ENCODE data around the gene TJP1.
"Not testable (repeated sequence)": the region's sequence is repeated elsewhere in the genome, so short reads cannot be mapped to it uniquely, and the experiment has no call there.

Gene TJP1

DNA sequence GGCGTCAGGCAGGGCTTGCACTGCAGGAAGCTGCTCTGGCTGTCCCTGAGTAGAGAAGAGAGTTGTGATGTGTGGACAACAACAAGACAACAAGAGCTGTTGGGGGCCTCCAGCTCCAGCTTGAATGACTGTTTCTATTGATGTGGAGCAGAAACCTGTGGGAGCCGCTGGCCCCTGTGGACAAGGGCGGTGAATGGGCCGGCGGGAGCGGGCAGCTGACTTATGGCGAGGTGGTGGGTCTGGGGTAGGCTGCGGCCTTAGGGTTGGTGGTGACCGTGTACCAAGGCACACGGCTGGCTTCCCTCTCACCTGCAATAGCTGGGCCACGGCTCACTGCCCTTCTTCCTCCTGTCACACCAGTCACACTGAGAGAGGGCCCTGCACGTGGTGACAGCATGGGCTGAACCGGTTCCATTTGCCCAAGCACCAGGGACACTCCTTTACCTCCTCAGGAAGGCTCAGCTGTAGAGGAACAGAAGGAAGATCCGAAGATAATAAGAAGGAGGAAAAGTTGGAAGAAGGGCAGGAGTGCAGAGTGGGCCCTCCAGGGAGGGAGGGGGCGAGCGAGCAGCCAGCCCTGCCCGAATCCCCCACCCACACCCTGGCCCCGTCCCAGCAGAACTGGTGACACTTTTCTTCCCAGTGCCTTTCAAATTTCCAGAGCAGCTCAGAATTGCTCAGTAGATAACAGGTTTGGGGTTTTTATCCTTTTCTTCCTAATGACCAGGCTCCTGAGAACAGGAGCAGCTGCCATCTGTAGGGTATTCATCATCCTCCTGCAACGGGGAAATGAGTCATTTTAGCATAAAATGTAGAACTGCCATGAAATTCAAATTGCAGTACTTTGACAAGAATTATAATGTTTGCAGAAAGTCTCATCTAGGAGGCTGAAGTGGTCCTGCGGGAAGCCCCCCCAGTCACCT lies 136.9 kb downstream of the TJP1 start:
- H3K27me3 Mint-ChIP-seq: no peaks in the 10 kb centered on the region
- H3K27ac Mint-ChIP-seq: no peak overlapping the region
- H3K4me3 Mint-ChIP-seq: no peak overlapping the region
- H3K9me3 Mint-ChIP-seq: no peaks in the 10 kb centered on the region
- no peaks in the 10 kb centered on the region for H3K4me1 Mint-ChIP-seq (ENCODE audit: low read depth)
- H3K36me3 Mint-ChIP-seq (ENCODE audit: low read depth): no peaks in the 10 kb centered on the region

DNA sequence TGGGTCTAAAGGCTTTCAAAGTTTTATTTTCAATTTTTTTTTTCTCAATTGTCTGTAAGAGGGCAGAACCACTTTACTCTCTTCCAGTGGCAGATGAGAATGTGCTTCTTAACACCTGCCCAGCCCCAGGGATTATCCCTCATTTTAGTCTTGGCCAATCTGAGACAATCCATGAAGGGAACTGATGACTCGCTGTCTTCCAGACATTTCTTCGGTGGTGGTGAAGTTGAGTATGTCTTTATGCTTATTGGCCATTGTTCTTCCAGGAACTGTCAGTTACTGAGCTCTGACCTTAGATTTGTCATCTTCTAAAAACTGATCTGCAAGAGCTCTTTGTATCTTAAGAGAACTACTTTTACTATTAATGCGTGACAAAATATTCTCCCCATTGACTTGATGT lies 139.5 kb downstream of the TJP1 start:
- Mint-ChIP-seq H3K27ac (no peak overlapping the region), H3K4me1 (ENCODE audit: low read depth) (no peaks in the 10 kb centered on the region), H3K4me3 (no peak overlapping the region)

DNA sequence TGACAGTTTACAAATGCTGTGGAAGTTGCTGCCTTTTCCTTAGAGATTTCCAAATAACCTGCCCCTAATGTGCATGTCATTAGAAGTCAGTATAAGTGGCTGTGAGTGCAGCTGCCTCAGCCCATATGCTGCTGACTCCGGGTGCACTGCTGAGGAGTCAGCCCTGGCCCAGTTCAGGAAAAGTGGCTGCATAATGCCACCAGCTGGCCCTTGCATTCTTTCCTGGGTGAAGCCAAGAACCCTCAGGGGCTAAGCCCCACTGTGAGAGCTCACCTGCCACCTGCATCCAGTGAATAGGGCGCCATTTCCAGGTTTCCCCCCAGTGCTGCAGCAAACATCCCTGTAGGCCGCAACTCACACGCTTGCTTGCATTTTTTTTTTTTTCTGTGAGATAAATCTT lies 139.9 kb downstream of the TJP1 start:
- H3K4me1 Mint-ChIP-seq (ENCODE audit: low read depth): no peaks in the 10 kb centered on the region
- H3K36me3 Mint-ChIP-seq (ENCODE audit: low read depth): no peaks in the 10 kb centered on the region
- no peak overlapping the region for H3K27ac Mint-ChIP-seq
- no peaks in the 10 kb centered on the region for H3K9me3 Mint-ChIP-seq
- no peak overlapping the region for H3K4me3 Mint-ChIP-seq
- peaks cover 9% of the 10 kb centered on the region for H3K27me3 Mint-ChIP-seq

More for the DNA sequence above, 139.5 kb downstream of the TJP1 start:
- no peaks in the 10 kb centered on the region for H3K9me3 Mint-ChIP-seq
- no peaks in the 10 kb centered on the region for H3K36me3 Mint-ChIP-seq (ENCODE audit: low read depth)
- peaks cover 5% of the 10 kb centered on the region for H3K27me3 Mint-ChIP-seq

DNA sequence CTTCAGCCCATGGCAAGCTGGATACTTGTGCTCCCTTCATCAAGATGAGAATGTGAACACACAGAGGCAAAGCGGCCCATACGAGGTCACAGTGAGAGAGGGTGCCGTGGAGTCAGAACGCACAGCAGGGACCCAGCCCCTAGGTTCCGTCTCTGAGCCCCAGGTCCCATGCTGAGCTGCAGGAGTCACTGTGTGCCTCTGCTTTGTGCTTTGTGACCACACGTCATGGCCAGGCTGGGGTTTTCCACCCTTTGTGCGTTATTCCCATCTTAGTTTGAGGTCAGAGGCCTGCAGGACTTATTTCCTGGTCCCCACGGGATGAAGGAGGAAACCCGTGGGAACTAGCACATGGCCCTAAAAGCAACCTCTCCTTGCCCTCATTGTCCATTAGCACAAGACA lies 140.3 kb downstream of the TJP1 start:
- Mint-ChIP-seq H3K9me3 (no peaks in the 10 kb centered on the region), H3K4me1 (ENCODE audit: low read depth) (no peaks in the 10 kb centered on the region), H3K27ac (no peak overlapping the region), H3K36me3 (ENCODE audit: low read depth) (no peaks in the 10 kb centered on the region), H3K27me3 (peaks cover 14% of the 10 kb centered on the region), H3K4me3 (no peak overlapping the region)

DNA sequence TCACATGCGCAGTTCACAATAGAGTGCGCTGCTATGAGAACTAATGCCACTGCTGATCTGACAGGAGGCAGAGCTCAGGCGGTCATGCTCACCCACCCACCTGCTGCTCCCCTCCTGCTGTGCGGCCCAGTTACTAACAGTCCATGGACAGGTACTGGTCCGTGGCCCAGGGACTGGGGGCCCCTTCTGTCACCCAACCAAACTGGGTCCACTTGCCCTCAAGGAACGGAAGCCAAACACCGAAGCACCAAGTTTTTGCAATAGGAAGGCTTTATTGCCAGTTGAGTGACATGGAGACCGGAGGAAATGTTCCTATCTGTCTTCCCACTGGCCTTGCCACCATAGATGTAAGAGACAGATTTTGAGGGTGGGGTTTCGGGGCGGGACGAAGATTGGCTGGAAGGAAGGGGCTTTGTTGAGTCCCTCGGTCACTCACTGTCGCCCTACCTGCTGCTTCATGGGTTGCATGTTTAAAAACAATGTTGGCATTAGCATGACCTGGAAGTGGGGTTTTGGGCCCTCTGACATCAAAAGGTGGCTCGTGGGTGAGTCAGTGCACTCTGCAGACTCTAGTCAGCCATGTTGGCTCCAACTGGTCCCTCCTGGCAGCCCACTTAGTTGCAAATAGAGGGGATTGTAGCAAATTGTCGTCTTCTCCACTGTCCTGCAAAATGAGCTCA lies 141.0 kb downstream of the TJP1 start:
- Mint-ChIP-seq H3K4me1 (ENCODE audit: low read depth) (no peaks in the 10 kb centered on the region), H3K9me3 (no peaks in the 10 kb centered on the region), H3K27ac (no peak overlapping the region), H3K27me3 (peaks cover 18% of the 10 kb centered on the region), H3K4me3 (no peak overlapping the region), H3K36me3 (ENCODE audit: low read depth) (no peaks in the 10 kb centered on the region)

DNA sequence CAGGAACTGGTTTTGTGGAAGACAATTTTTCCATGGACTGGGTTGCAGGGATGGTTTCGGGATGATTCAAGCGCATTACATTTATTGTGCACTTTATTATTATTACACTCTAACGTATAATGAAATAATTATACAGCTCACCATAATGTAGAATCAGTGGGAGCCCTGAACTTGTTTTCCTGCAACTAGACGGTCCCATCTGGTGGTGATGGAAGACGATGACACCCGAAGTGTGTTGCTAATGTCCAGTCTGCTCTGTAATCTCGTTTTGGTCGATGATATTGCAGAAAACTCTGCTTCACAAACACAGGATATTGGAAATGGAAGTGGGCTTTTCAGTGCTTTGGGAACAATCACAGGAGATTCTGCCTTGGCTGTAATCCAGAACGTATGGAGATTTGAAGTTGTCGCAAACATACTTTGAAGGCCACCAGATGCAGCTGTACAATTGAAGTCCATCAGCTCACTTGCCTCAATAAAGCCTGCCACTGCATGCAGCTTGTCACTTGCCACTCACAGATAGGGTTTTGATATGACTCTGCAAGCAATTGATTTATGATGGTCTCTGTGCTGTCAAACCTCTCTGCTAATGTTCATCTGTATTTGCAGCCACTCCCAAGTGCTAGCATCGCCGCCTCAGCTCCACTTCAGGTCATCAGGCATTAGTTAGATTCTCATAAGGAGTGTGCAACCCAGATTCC lies 141.7 kb downstream of the TJP1 start:
- H3K27ac Mint-ChIP-seq: no peak overlapping the region
- peaks cover 19% of the 10 kb centered on the region for H3K27me3 Mint-ChIP-seq
- no peaks in the 10 kb centered on the region for H3K4me1 Mint-ChIP-seq (ENCODE audit: low read depth)
- H3K9me3 Mint-ChIP-seq: no peaks in the 10 kb centered on the region
- H3K36me3 Mint-ChIP-seq (ENCODE audit: low read depth): no peaks in the 10 kb centered on the region
- no peak overlapping the region for H3K4me3 Mint-ChIP-seq

DNA sequence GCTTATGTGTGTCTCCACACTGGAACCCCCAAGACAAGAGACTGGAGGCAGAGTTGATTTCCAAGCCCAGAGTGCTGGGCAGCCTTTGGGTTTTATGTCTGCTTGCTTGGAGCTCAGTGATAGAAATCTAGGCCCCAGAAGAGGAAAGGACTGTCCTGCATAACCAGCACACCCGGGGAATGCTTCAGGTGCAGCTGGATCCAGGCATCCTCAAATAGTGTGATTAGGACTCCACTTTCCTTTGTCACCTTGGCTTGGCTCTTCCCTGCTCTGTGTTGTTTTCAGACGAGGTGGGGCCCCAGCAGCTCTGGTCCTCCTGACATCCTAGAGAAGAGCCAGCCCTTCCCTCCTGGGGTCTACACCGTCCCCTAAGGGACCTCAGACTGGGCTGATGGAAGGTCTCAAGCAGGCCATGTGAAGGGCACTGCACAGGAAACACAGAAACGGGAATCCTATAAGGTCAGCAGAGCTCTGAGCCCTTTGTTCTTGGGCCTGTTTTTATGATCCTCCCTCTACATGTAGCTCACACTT lies 143.7 kb downstream of the TJP1 start:
- H3K9me3 Mint-ChIP-seq: no peaks in the 10 kb centered on the region
- H3K27me3 Mint-ChIP-seq: peaks cover 27% of the 10 kb centered on the region
- H3K4me1 Mint-ChIP-seq (ENCODE audit: low read depth): no peaks in the 10 kb centered on the region
- no peaks in the 10 kb centered on the region for H3K36me3 Mint-ChIP-seq (ENCODE audit: low read depth)
- H3K27ac Mint-ChIP-seq: no peak overlapping the region
- H3K4me3 Mint-ChIP-seq: no peak overlapping the region

DNA sequence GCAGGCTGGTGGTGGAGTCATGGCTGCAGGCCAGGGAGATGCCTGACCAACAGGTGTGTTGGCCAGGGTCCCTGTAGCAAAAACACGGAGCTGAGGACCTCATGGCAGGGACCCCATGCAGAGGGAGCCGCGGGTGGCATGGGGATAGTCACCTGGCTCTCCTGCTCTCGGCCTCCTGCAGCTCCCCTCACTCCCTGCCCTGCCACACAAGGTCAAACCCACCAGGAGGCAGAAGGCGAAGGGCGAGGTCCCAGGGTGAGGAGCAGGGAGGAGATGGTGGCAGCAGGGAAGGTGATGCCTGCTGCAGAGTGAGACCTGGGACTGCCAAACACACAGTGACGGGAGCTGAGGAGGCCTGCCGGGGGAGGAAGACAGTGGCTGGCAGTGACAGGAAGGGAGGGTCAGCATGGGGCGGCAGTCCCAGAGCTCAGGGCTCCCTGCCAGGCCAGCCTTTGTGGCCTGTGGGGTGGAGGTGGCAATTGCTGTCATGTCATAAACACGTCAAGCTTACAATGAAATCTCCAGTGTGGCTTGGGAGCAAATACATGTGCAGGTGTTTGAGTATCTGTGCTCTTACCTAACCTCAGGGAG lies 144.3 kb downstream of the TJP1 start:
- H3K27ac Mint-ChIP-seq: no peak overlapping the region
- H3K4me3 Mint-ChIP-seq: no peak overlapping the region
- no peaks in the 10 kb centered on the region for H3K9me3 Mint-ChIP-seq
- H3K36me3 Mint-ChIP-seq (ENCODE audit: low read depth): no peaks in the 10 kb centered on the region
- H3K4me1 Mint-ChIP-seq (ENCODE audit: low read depth): no peaks in the 10 kb centered on the region
- H3K27me3 Mint-ChIP-seq: peaks cover 33% of the 10 kb centered on the region

DNA sequence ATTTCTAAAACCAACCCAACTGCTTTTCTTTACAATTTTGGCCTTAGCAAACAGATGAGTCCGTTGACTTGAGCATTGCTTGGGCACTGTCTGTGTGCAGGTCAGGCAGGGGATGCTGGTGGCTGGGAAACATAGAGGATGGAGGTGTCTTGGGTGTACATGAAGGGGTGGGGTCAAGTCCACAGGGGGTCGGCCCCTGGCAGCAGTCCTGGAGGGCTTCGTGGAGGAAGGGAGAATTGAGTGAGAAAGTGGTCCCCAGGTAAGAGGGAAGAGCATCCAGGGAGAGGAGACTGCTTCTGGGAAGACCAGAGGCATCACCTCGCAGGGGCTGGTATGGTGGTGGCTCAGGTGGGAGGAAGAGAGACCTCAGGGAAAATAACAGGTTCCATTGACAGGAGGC lies 144.8 kb downstream of the TJP1 start:
- H3K4me3 Mint-ChIP-seq: no peak overlapping the region
- H3K9me3 Mint-ChIP-seq: no peaks in the 10 kb centered on the region
- no peaks in the 10 kb centered on the region for H3K4me1 Mint-ChIP-seq (ENCODE audit: low read depth)
- peaks cover 38% of the 10 kb centered on the region for H3K27me3 Mint-ChIP-seq
- no peaks in the 10 kb centered on the region for H3K36me3 Mint-ChIP-seq (ENCODE audit: low read depth)
- H3K27ac Mint-ChIP-seq: no peak overlapping the region

DNA sequence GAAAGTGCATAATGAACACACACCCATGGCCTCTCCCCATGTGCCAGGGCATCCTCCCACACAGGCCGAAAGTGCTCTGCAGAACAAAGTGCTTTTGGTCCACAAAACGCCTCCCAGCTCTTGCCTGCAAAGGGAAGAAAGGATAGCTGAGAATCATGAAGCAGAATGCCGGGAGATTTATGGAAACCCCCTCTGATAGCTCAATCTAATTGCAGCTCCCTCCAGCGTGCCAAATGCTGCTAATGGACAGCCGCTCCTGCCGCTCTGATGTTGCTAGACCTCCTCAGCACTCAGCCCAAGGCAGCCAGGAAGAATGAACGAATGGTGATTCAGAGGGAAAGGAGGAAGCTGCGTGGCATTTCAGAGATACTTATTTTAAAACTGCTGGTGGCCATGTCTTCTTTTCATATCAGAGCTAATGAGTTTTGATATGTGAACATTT lies 145.3 kb downstream of the TJP1 start:
- Mint-ChIP-seq H3K4me1 (ENCODE audit: low read depth) (no peaks in the 10 kb centered on the region), H3K36me3 (ENCODE audit: low read depth) (no peaks in the 10 kb centered on the region), H3K27me3 (peaks cover 38% of the 10 kb centered on the region), H3K9me3 (no peaks in the 10 kb centered on the region), H3K4me3 (no peak overlapping the region), H3K27ac (no peak overlapping the region)

DNA sequence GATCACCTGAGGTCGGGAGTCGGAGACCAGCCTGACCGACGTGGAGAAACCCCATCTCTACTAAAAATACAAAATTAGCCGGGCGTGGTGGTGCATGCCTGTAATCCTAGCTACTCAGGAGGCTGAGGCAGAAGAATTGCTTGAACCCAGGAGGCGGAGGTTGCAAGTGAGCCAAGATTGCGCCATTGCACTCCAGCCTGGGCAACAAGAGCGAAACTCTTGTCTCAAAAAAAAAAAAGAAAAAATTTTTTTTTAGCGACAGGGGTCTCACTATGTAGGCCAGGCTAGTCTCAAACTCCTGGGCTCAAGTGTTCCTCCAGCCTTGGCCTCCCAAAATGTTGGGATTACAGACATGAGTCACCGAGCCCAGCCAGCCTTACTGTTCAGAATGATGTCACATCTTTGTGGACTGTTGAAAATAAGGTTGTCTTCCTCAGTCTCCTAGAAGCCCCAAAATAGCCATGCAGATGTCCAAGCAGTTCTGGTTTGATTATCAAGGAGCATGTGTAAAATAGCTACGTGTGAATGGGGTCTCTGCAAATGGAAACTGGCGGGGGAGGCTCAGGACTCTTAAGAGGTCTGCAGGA lies 145.8 kb downstream of the TJP1 start:
- H3K27ac Mint-ChIP-seq; H3K36me3 Mint-ChIP-seq (ENCODE audit: low read depth): not testable (repeated sequence)
- peaks cover 38% of the 10 kb centered on the region for H3K27me3 Mint-ChIP-seq

DNA sequence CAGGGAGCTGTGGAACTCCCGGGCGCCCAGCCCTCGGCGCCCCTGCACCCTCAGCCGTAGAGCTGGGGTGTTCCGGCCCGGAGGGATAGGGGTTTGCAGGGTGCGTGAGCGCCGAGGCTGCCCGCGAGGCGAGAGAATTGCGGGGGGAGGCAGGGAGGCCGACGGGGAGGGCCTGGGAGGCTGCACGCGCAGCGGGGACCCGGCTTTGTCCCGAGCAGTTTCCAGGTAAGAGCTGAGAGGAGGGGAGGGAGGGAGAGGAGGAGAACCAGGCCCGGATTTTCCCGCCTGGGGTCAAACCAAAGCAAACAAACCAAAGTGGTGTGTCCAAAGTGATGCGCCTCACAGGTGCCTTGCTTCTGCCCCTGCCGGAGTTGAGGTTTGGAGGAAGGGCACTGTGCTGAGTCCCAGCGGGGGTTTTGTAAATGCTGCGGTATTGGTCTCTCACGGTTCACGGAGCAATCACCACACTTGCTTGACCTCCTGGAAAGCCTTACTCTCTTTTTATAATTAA lies 146.4 kb downstream of the TJP1 start:
- Mint-ChIP-seq H3K36me3 (ENCODE audit: low read depth) (no peaks in the 10 kb centered on the region), H3K27me3 (peaks cover 38% of the 10 kb centered on the region), H3K4me3 (no peak overlapping the region)

More for the DNA sequence above, 145.8 kb downstream of the TJP1 start:
- H3K4me3 Mint-ChIP-seq; H3K4me1 Mint-ChIP-seq (ENCODE audit: low read depth); H3K9me3 Mint-ChIP-seq: not testable (repeated sequence)

DNA sequence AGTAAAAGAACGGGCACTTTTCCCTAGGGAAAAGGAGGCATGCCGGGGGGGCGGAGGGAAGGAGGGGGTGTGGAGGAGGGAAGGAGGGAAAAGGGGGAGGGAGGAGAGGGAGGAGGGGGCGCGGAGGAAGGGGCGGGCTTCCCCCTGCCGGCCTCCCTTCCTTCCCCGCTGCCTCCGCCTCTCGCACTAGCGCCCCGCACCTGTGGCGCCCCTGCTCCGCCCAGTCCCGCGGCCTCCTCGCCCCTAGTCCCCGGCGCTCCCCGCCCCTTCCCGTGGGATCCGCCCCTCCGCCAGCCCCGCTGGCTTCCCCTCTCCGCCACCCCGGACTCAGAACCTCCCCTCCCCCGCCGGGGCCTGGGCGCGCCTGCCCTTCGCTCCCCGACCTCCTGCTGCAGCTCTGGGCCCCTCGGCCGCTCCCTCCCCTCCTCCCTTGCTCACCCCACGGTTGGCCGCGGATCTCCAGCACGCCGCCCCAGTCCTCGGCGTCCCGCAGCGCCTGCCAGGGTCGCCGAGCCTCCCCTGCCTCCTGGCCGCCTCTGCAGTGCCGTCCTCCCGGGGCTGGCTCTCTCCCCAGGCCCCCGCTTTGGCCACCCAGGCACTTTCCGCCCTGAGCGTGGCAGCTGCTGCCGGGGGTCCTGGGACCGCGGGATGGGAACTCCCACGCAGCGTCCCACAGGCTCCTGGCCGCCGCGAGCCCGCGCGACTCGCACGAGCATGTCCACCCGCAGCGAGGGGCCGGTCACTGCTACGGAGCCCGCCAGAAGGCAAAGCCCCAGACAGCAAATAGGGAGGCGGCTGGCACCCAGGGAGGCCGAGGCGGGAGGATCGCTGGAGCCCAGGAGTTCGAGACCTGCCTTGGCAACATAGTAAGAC lies 147.4 kb downstream of the TJP1 start:
- H3K27me3 Mint-ChIP-seq: peaks cover 38% of the 10 kb centered on the region
- no peak overlapping the region for H3K27ac Mint-ChIP-seq
- H3K9me3 Mint-ChIP-seq: no peaks in the 10 kb centered on the region
- no peaks in the 10 kb centered on the region for H3K4me1 Mint-ChIP-seq (ENCODE audit: low read depth)
- no peaks in the 10 kb centered on the region for H3K36me3 Mint-ChIP-seq (ENCODE audit: low read depth)
- no peak overlapping the region for H3K4me3 Mint-ChIP-seq

More for the DNA sequence above, 146.4 kb downstream of the TJP1 start:
- Mint-ChIP-seq H3K27ac (no peak overlapping the region), H3K9me3 (no peaks in the 10 kb centered on the region), H3K4me1 (ENCODE audit: low read depth) (no peaks in the 10 kb centered on the region)

All from stimulated activated naive CD8-positive, alpha-beta T cell treated with anti-CD3 and anti-CD28 coated beads, Interleukin-15, Interleukin-2, amounts not matched to agents 100 ng/mL and 50 ng/mL, for 24 hours (primary cell).